SK-N-MC (cell line): ENCODE results near the gene NRP1.

Experiments
- EZH2 ChIP-seq: fragments of 200-600 bp; sonication (generic); IDR thresholded peaks from one replicate; pipeline ENCODE4 v1.6.1; 2017; ENCODE audit warnings: antibody characterized with exemption
- FOXP2 ChIP-seq: optimal IDR thresholded peaks from 2 replicates; pipeline ENCODE3; 2011; ENCODE audit warnings: mild to moderate bottlenecking, moderate library complexity; ENCODE audit not compliant: insufficient read depth; ENCODE audit errors: extremely low read length, control extremely low read depth

GRCh38 chr10:33301097-33301789 is 33.2 kb downstream of the NRP1 start:
- no peak for TF ChIP-seq EZH2
- TF ChIP-seq FOXP2, result no peak
